Memory B cell (primary cell): ENCODE measurements around the gene SLC2A10.

Experiments used
- ATAC-seq: fragments of 150-1000 bp; cut with Tn5 transposase; 2 replicates; pipeline ENCODE4 v1.10.0; 2021; ENCODE audit warnings: low read depth, mild to moderate bottlenecking, moderate library complexity
- DNase-seq, 2 donors: peaks; one replicate each; pipeline ENCODE4 v3.0.0; 2022; ENCODE audit warnings: low spot score in 2 of 2
- H3K27ac Mint-ChIP-seq: one replicate; pipeline ENCODE4 v1.8.0; 2022; ENCODE audit warnings: mild to moderate bottlenecking, moderate library complexity, mixed read lengths
- H3K27me3 Mint-ChIP-seq: one replicate; pipeline ENCODE4 v1.8.0; 2022; ENCODE audit warnings: mixed read lengths
- H3K36me3 Mint-ChIP-seq: one replicate; pipeline ENCODE4 v1.8.0; 2022; ENCODE audit warnings: mild to moderate bottlenecking, mixed read lengths
- H3K4me1 Mint-ChIP-seq: one replicate; pipeline ENCODE4 v1.8.0; 2022; ENCODE audit warnings: mixed read lengths
- H3K4me3 Mint-ChIP-seq: one replicate; pipeline ENCODE4 v1.8.0; 2022; ENCODE audit warnings: mild to moderate bottlenecking, moderate library complexity, mixed read lengths
- H3K9me3 Mint-ChIP-seq: one replicate; pipeline ENCODE4 v1.8.0; 2022; ENCODE audit warnings: mixed read lengths

The SLC2A10 gene

GRCh38 chr20:46770330-46771194 lies 61.1 kb downstream of the SLC2A10 start:
- Mint-ChIP-seq H3K27me3 (peaks cover 27% of the 10 kb centered on the region), H3K9me3 (peaks cover 2% of the 10 kb centered on the region), H3K4me1 (peaks cover 4% of the 10 kb centered on the region), H3K27ac (no peak overlapping the region), H3K4me3 (no peak overlapping the region), H3K36me3 (no peaks in the 10 kb centered on the region)
- no peak for ATAC-seq
- no peak for DNase-seq

- Mint-ChIP-seq H3K4me3 (no peak overlapping the region), H3K27me3 (peaks cover 27% of the 10 kb centered on the region), H3K36me3 (no peaks in the 10 kb centered on the region), H3K9me3 (peaks cover 4% of the 10 kb centered on the region), H3K27ac (no peak overlapping the region), H3K4me1 (peaks cover 4% of the 10 kb centered on the region)
- DNase-seq (no peak), ATAC-seq (no peak)
These were observed 61.7 kb downstream of the SLC2A10 start for GRCh38 chr20:46771195-46771588.

DNA sequence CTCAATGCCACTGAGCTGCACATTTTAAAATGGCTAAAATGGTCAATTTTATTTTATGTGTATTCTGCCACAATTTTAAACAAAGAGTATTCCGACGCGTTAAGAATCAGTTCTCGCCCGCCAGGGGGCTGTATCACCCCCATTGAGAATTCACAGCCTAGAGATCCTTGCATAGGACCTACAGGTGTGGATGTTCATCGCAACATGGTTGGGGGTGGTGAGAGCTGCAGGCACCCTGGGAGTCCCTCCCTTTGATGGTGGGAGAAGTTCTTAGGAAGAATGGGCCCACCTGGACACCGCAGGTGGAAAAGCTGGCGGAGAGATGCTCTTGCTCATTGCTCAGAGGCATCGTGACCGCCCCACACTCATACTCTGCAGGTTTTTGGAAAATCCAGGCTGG lies 63.5 kb downstream of the SLC2A10 start:
- no peak for ATAC-seq

DNA sequence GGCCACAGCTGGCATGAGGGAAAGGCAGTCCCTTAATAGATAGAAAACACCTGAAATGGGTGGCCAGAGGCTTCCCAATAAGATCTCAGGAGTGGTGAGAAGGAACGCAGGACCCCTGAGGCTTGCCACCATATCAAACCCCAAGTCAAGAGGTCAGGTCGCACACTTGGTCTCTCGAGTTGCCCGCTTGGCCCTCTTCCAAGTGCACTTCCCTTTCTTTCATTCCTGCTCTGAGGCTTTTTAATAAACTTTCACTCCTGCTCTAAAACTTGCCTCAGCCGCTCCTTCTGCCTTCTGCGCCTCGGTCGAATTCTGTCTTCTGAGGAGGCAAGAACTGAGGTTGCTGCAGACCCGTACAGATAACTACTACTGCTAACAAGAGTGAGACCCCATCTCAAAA lies 64.2 kb downstream of the SLC2A10 start:
- no peak overlapping the region for H3K4me3 Mint-ChIP-seq
- no peak overlapping the region for H3K27ac Mint-ChIP-seq
- H3K4me1 Mint-ChIP-seq = peaks cover 4% of the 10 kb centered on the region
- H3K9me3 Mint-ChIP-seq = peaks cover 4% of the 10 kb centered on the region
- DNase-seq (no peak), ATAC-seq (no peak)
- H3K36me3 Mint-ChIP-seq = no peaks in the 10 kb centered on the region
- H3K27me3 Mint-ChIP-seq = peaks cover 27% of the 10 kb centered on the region

More for the DNA sequence above, 63.5 kb downstream of the SLC2A10 start:
- no peak overlapping the region for H3K4me3 Mint-ChIP-seq
- no peak for DNase-seq
- H3K27me3 Mint-ChIP-seq = peaks cover 29% of the 10 kb centered on the region
- H3K9me3 Mint-ChIP-seq = peaks cover 4% of the 10 kb centered on the region
- H3K4me1 Mint-ChIP-seq = peaks cover 4% of the 10 kb centered on the region
- H3K36me3 Mint-ChIP-seq = no peaks in the 10 kb centered on the region
- no peak overlapping the region for H3K27ac Mint-ChIP-seq

DNA sequence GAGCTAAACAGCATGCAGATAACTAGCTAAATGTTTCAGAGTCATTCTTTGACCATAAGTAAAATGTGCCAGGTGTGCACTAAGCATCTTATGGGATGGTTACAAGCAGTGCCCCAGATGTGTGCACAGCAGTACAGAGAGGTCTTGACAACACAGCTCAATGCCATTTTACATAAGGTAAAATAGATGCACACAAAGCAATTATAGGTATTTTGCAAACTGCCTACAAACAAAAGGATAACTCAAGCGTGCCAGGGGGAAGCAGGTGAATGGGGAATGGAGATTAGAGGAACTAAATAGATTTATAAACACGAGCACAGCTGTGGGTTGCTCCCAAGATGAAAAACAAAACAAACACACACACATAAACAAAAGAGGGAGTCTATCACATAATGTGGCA lies 64.8 kb downstream of the SLC2A10 start:
- Mint-ChIP-seq H3K27ac (no peak overlapping the region), H3K27me3 (peaks cover 23% of the 10 kb centered on the region), H3K36me3 (no peaks in the 10 kb centered on the region), H3K4me3 (no peak overlapping the region), H3K9me3 (peaks cover 4% of the 10 kb centered on the region), H3K4me1 (peaks cover 4% of the 10 kb centered on the region)
- no peak for ATAC-seq
- DNase-seq = no peak

DNA sequence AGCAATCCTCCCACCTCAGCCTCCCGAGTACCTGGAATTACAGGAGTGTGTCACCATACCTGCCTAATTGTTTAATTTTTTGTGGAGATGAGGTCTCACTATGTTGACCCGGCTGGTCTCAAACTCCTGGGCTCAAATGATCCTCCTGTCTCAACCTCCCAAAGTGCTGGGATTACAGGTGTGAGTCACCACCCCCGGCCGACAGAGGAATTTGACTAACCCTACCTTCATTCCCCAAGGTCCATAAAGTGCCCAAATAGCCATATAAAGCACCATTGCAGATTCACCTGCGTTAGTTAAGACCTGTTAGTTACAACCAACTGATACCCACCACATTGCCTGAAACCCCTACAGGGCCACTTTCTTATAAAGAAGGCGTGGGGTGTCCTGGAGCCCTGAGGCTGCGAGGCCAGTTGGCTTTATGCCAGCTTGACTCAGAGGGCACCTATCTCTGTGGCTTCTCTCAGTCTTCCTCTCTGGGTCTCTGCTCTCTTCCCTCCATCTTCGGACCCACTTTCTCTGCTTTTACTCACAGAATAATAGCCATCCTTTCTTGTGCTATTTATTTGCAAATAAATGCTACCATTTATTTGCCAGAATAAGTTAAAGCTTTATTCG lies 65.6 kb downstream of the SLC2A10 start:
- no peak for ATAC-seq
- no peak for DNase-seq
- H3K27me3 Mint-ChIP-seq = peaks cover 24% of the 10 kb centered on the region
- H3K9me3 Mint-ChIP-seq = peaks cover 4% of the 10 kb centered on the region
- peaks cover 4% of the 10 kb centered on the region for H3K4me1 Mint-ChIP-seq
- no peak overlapping the region for H3K27ac Mint-ChIP-seq
- H3K36me3 Mint-ChIP-seq = no peaks in the 10 kb centered on the region
- H3K4me3 Mint-ChIP-seq = no peak overlapping the region

DNA sequence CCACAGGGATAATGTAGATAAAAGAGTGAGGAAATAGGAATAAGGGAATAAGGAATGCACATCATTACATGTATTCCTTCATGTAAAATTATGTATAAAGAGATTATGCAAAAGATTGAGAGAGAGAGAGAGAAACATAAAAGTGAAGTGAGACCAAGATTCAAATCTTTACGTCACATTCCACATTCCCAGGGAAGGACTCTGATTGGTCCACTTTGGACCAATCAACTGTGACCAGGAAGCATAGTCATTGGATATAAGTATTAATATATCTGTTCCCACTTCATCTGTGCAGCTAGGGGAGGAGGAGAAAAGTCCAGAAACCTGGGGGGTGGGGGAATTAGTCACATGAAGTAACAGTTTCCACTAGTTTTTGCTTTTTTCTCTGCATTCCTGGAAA lies 66.4 kb downstream of the SLC2A10 start:
- no peaks in the 10 kb centered on the region for H3K36me3 Mint-ChIP-seq
- DNase-seq = no peak
- peaks cover 18% of the 10 kb centered on the region for H3K27me3 Mint-ChIP-seq
- peaks cover 2% of the 10 kb centered on the region for H3K9me3 Mint-ChIP-seq
- no peak overlapping the region for H3K27ac Mint-ChIP-seq
- H3K4me1 Mint-ChIP-seq = peaks cover 4% of the 10 kb centered on the region
- no peak for ATAC-seq
- H3K4me3 Mint-ChIP-seq = no peak overlapping the region

- ATAC-seq (no peak), DNase-seq (no peak)
- H3K27me3 Mint-ChIP-seq = peaks cover 15% of the 10 kb centered on the region
- H3K27ac Mint-ChIP-seq = no peak overlapping the region
- H3K4me1 Mint-ChIP-seq = peaks cover 4% of the 10 kb centered on the region
- H3K4me3 Mint-ChIP-seq = no peak overlapping the region
- peaks cover 2% of the 10 kb centered on the region for H3K9me3 Mint-ChIP-seq
- no peaks in the 10 kb centered on the region for H3K36me3 Mint-ChIP-seq
These were observed 67.9 kb downstream of the SLC2A10 start for GRCh38 chr20:46777331-46777730.

DNA sequence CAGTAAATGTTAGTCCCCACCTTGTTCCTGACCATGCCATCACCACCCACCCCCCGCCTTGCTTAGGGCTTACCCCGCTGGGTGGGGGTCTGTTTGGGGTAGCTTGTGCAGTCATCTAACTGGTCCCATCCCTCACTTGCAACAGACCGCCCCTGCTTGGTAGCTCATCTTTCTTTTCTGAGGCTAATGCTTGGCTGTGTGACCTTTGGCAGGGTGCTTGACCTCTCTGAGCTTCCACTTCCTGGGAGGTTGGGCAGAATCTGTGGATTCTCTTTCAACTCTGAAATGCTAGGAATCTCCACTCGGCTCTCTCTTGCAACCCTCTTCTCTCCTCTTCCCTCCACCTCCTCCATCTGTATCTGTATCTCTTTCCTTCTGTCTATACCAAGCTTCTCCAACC lies 70.4 kb downstream of the SLC2A10 start:
- Mint-ChIP-seq H3K36me3 (no peaks in the 10 kb centered on the region), H3K9me3 (peaks cover 2% of the 10 kb centered on the region), H3K4me1 (no peaks in the 10 kb centered on the region), H3K4me3 (no peak overlapping the region), H3K27me3 (peaks cover 13% of the 10 kb centered on the region), H3K27ac (no peak overlapping the region)
- no peak for ATAC-seq
- DNase-seq = no peak

GRCh38 chr20:46784436-46785127 lies 75.1 kb downstream of the SLC2A10 start:
- peaks cover 14% of the 10 kb centered on the region for H3K27me3 Mint-ChIP-seq
- H3K4me1 Mint-ChIP-seq = no peaks in the 10 kb centered on the region
- DNase-seq (no peak), ATAC-seq (no peak)
- no peak overlapping the region for H3K27ac Mint-ChIP-seq
- no peak overlapping the region for H3K4me3 Mint-ChIP-seq
- H3K9me3 Mint-ChIP-seq = no peaks in the 10 kb centered on the region
- peaks cover 2% of the 10 kb centered on the region for H3K36me3 Mint-ChIP-seq
